ENCODE results near the gene AGXT.

DNA sequence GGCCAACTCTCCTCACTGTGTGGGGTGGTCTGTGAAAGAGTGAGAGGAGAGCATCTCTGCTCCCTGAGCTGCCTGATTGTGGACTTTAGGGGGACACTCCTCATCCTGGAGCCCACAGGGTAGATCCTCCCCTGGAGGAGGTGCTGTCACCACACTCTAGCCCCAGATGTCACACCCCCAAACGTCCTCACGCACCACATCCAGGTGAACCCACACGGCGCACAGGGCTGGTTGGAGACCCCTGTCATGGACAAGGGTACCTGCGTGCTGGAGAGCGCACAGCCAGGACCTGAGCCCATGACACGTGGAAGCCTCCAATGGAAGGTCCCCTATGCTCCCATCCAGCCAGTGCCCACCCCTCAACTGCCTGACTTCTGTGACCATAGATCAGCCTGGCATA, 10.5 kb downstream of the AGXT start:
- TF ChIP-seq, protein P1, sequence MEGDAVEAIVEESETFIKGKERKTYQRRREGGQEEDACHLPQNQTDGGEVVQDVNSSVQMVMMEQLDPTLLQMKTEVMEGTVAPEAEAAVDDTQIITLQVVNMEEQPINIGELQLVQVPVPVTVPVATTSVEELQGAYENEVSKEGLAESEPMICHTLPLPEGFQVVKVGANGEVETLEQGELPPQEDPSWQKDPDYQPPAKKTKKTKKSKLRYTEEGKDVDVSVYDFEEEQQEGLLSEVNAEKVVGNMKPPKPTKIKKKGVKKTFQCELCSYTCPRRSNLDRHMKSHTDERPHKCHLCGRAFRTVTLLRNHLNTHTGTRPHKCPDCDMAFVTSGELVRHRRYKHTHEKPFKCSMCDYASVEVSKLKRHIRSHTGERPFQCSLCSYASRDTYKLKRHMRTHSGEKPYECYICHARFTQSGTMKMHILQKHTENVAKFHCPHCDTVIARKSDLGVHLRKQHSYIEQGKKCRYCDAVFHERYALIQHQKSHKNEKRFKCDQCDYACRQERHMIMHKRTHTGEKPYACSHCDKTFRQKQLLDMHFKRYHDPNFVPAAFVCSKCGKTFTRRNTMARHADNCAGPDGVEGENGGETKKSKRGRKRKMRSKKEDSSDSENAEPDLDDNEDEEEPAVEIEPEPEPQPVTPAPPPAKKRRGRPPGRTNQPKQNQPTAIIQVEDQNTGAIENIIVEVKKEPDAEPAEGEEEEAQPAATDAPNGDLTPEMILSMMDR (IDR thresholded peaks at IDR 0.05; ENCODE audit: insufficient read depth, low read length): no peak
- TF ChIP-seq, protein P2, sequence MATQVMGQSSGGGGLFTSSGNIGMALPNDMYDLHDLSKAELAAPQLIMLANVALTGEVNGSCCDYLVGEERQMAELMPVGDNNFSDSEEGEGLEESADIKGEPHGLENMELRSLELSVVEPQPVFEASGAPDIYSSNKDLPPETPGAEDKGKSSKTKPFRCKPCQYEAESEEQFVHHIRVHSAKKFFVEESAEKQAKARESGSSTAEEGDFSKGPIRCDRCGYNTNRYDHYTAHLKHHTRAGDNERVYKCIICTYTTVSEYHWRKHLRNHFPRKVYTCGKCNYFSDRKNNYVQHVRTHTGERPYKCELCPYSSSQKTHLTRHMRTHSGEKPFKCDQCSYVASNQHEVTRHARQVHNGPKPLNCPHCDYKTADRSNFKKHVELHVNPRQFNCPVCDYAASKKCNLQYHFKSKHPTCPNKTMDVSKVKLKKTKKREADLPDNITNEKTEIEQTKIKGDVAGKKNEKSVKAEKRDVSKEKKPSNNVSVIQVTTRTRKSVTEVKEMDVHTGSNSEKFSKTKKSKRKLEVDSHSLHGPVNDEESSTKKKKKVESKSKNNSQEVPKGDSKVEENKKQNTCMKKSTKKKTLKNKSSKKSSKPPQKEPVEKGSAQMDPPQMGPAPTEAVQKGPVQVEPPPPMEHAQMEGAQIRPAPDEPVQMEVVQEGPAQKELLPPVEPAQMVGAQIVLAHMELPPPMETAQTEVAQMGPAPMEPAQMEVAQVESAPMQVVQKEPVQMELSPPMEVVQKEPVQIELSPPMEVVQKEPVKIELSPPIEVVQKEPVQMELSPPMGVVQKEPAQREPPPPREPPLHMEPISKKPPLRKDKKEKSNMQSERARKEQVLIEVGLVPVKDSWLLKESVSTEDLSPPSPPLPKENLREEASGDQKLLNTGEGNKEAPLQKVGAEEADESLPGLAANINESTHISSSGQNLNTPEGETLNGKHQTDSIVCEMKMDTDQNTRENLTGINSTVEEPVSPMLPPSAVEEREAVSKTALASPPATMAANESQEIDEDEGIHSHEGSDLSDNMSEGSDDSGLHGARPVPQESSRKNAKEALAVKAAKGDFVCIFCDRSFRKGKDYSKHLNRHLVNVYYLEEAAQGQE (IDR thresholded peaks at IDR 0.05; ENCODE audit: insufficient replicate concordance, low read depth): no peak
- TF ChIP-seq SPI1 (IDR thresholded peaks at IDR 0.05; ENCODE audit: borderline replicate concordance, low read depth) (no peak), POLR2AphosphoS5 (IDR thresholded peaks at IDR 0.05; ENCODE audit: low read depth) (no peak), GABPA (IDR thresholded peaks at IDR 0.05; ENCODE audit: low read depth) (no peak)
